DND-41 (cell line): ENCODE data around the gene CERS6.

ENCODE experiments used
- ATAC-seq: fragments of 200-7000 bp; cut with Tn5 transposase; 3 replicates; pipeline ENCODE4 v1.9.1; 2021; ENCODE audit warnings: low read depth; ENCODE audit not compliant: insufficient read depth
- DNase-seq: peaks from one replicate; pipeline ENCODE4 v3.0.0-alpha.2; 2020
- H2AFZ ChIP-seq: 2 replicates; pipeline ENCODE4 v1.6.0; 2012; ENCODE audit warnings: low read depth, low read length
- H3K27ac ChIP-seq: 2 replicates; pipeline ENCODE4 v1.5.1; 2012; ENCODE audit warnings: low read length, inconsistent platforms
- H3K27me3 ChIP-seq: fragments of 200-600 bp; sonication (generic); 2 replicates; pipeline ENCODE4 v1.6.0; 2012; ENCODE audit warnings: low read length, mild to moderate bottlenecking, inconsistent platforms; ENCODE audit not compliant: insufficient read depth, poor library complexity
- H3K36me3 ChIP-seq: 2 replicates; pipeline ENCODE4 v1.5.1; 2012; ENCODE audit warnings: low read length, inconsistent platforms; ENCODE audit not compliant: insufficient read depth
- H3K4me1 ChIP-seq: 2 replicates; pipeline ENCODE4 v1.5.1; 2012; ENCODE audit warnings: mild to moderate bottlenecking, low read length; ENCODE audit not compliant: insufficient read depth
- H3K4me2 ChIP-seq: 2 replicates; pipeline ENCODE4 v1.6.0; 2012; ENCODE audit warnings: mild to moderate bottlenecking, moderate library complexity, low read length, inconsistent platforms; ENCODE audit not compliant: insufficient read depth
- H3K4me3 ChIP-seq, 2 experiments: fragments of 200-600 bp in 1 of 2; shearing (Covaris generic) in 1 of 2; 2 replicates each; pipeline ENCODE4 v1.5.1; 2012 to 2016; ENCODE audit warnings: inconsistent platforms in 2 of 2, low read length in 2 of 2, mild to moderate bottlenecking in 2 of 2, low read depth in 1 of 2, moderate library complexity in 1 of 2
- H3K79me2 ChIP-seq: 2 replicates; pipeline ENCODE4 v1.6.0; 2012; ENCODE audit warnings: low read length, inconsistent platforms; ENCODE audit not compliant: insufficient read depth
- H3K9ac ChIP-seq: 2 replicates; pipeline ENCODE4 v1.6.0; 2012; ENCODE audit warnings: low read depth, mild to moderate bottlenecking, inconsistent platforms, low read length, moderate library complexity
- H3K9me3 ChIP-seq: 2 replicates; pipeline ENCODE4 v1.5.1; 2012; ENCODE audit warnings: low read length, moderate library complexity, mild to moderate bottlenecking, inconsistent platforms; ENCODE audit not compliant: insufficient read depth, severe bottlenecking
- H4K20me1 ChIP-seq: 2 replicates; pipeline ENCODE4 v1.6.0; 2012; ENCODE audit warnings: low read length; ENCODE audit not compliant: insufficient read depth
- EZH2 ChIP-seq: IDR thresholded peaks from 3 replicates; pipeline ENCODE4 v1.6.1; 2012; ENCODE audit warnings: borderline replicate concordance, low read depth, mild to moderate bottlenecking, moderate library complexity, low read length, inconsistent platforms; ENCODE audit not compliant: severe bottlenecking
- TF ChIP-seq, protein P1 (sequence below): IDR thresholded peaks from 2 replicates; pipeline ENCODE4 v1.5.1; 2012; ENCODE audit warnings: borderline replicate concordance, low read length, moderate library complexity, mild to moderate bottlenecking; ENCODE audit not compliant: poor library complexity, severe bottlenecking; ENCODE audit errors: extremely low read depth

Gene CERS6

DNA sequence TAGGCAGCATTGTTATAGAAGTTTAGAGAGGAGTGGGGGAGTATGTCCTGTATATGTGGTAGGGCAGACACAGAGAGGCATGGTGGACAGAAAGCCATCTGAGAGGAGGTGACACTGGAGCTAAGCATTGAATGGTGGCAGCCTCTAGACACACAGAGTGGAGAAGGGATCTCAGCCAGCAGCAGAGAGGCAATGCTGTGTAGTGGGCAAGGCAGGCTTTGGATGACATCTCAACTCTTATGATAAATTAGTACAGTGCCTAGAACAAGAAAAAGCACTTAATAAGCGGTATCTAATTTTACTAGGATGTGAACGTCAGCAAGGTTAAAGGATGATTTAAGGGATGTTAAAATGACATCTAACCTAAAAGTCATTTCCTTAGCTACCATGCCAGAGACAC is 22.5 kb upstream of the CERS6 start:
- no peak overlapping the region for H3K9ac ChIP-seq
- DNase-seq (no peak), ATAC-seq (no peak)
- peaks cover 15% of the 10 kb centered on the region for H3K4me1 ChIP-seq
- no peak for TF ChIP-seq EZH2
- TF ChIP-seq, protein P1, sequence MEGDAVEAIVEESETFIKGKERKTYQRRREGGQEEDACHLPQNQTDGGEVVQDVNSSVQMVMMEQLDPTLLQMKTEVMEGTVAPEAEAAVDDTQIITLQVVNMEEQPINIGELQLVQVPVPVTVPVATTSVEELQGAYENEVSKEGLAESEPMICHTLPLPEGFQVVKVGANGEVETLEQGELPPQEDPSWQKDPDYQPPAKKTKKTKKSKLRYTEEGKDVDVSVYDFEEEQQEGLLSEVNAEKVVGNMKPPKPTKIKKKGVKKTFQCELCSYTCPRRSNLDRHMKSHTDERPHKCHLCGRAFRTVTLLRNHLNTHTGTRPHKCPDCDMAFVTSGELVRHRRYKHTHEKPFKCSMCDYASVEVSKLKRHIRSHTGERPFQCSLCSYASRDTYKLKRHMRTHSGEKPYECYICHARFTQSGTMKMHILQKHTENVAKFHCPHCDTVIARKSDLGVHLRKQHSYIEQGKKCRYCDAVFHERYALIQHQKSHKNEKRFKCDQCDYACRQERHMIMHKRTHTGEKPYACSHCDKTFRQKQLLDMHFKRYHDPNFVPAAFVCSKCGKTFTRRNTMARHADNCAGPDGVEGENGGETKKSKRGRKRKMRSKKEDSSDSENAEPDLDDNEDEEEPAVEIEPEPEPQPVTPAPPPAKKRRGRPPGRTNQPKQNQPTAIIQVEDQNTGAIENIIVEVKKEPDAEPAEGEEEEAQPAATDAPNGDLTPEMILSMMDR, result no peak
- H3K4me2 ChIP-seq, result no peak overlapping the region
- H3K27me3 ChIP-seq, result no peaks in the 10 kb centered on the region
- no peaks in the 10 kb centered on the region for H3K36me3 ChIP-seq
- no peaks in the 10 kb centered on the region for H3K9me3 ChIP-seq
- no peaks in the 10 kb centered on the region for H3K79me2 ChIP-seq
- H3K27ac ChIP-seq, result no peak overlapping the region
- H2AFZ ChIP-seq, result no peak overlapping the region
- no peaks in the 10 kb centered on the region for H4K20me1 ChIP-seq
- H3K4me3 ChIP-seq, result no peak overlapping the region

DNA sequence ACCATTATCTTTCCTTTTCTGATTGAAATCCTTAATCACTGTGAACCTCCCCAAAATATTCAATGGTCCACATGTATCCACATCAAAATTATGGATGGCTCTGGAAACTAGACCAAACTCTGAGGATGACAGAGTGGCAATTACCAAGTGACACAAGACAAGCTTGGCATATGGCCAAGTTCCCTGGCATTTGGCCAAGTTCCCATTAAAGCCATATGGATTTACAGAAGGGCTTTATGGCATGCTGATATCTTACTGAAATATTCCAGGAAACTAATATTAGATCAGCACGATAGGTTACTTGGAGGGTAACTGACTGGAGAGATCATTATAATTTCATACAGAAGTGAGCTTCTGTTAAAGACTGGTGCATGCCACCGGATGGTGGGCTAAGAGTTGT is 21.9 kb upstream of the CERS6 start:
- Histone ChIP-seq H3K9me3 (no peaks in the 10 kb centered on the region), H3K9ac (no peak overlapping the region), H3K79me2 (no peaks in the 10 kb centered on the region), H3K4me2 (no peak overlapping the region), H3K27ac (no peak overlapping the region), H4K20me1 (no peaks in the 10 kb centered on the region), H2AFZ (no peak overlapping the region), H3K4me3 (no peak overlapping the region), H3K27me3 (no peaks in the 10 kb centered on the region), H3K4me1 (peaks cover 15% of the 10 kb centered on the region), H3K36me3 (no peaks in the 10 kb centered on the region)
- ATAC-seq (no peak), DNase-seq (peak; percentile 8)
- TF ChIP-seq, protein P1, result no peak

DNA sequence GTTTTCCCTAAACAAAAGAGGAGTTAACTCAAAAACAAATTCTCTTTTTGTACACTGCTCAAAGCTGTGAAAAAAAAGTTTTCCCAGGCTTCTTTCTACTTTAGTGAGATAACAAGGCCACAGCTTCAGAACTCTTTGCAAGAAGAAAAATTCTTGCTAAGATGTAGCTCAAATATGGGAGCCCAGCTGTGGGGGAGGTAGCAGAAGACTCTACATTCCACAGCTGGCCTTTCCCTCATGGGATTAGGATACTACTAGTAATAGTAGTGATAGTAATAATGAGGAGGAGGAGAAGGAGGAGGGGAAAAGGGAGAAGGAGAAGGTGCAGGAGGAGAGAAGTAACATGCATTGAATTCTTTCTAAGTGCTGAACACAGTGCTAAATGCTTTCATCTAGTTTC is 19.2 kb upstream of the CERS6 start:
- H3K4me2 ChIP-seq, result no peak overlapping the region
- H3K27ac ChIP-seq, result no peak overlapping the region
- H3K79me2 ChIP-seq, result no peaks in the 10 kb centered on the region
- no peak overlapping the region for H3K9ac ChIP-seq
- TF ChIP-seq, protein P1, result no peak
- TF ChIP-seq EZH2, result no peak
- peaks cover 15% of the 10 kb centered on the region for H3K4me1 ChIP-seq
- no peak overlapping the region for H3K4me3 ChIP-seq
- DNase-seq (no peak), ATAC-seq (no peak)
- H3K27me3 ChIP-seq, result no peaks in the 10 kb centered on the region
- H4K20me1 ChIP-seq, result no peaks in the 10 kb centered on the region
- no peaks in the 10 kb centered on the region for H3K36me3 ChIP-seq
- H2AFZ ChIP-seq, result no peak overlapping the region
- no peaks in the 10 kb centered on the region for H3K9me3 ChIP-seq

DNA sequence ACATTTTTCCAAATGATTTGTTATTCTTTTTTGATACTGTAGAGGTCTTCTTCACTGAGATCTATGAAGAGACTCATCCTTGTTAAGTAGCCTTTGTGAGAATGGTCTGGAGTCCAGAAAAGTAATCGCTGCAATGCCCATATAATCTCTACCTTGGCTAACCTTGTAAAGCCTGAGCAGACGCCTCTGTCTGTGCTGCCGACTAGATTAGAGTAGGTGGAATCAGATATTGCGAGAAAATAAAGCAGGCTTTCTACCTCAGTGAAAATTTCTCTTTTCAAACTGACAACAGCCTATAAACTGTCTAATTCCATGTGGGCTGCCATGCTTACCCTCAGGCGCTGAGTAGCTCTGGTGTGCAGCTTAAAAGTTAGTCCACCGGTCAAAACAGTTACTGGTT is 17.5 kb upstream of the CERS6 start:
- Histone ChIP-seq H3K4me1 (peaks cover under 1% of the 10 kb centered on the region; the same call in 1 of the 2 replicates), H4K20me1 (no peaks in the 10 kb centered on the region), H3K36me3 (no peaks in the 10 kb centered on the region), H3K9ac (no peak overlapping the region), H3K9me3 (no peaks in the 10 kb centered on the region), H3K4me3 (no peak overlapping the region), H3K27me3 (no peaks in the 10 kb centered on the region), H3K79me2 (no peaks in the 10 kb centered on the region), H3K4me2 (no peak overlapping the region), H3K27ac (no peak overlapping the region), H2AFZ (no peak overlapping the region)
- ATAC-seq, result no peak
- no peak for DNase-seq
- TF ChIP-seq EZH2, result no peak
